OCI-LY7 (cell line): ENCODE results near the gene SPAG16. TPM values are rescaled to one million over a fixed set of nuclear protein-coding genes. Genes with fewer than 3 reads are reported as not detected.

Experiments used
- BruUV-seq: library from RNA; stranded (reverse); fragments of 400-500 nt; replicated peaks from 2 replicates; lab custom pipeline; 2021; lab: Mats Ljungman, UMichigan
- CTCF ChIA-PET: fragments of 300-600 bp; sonication (Branson Sonifier 250); formaldehyde crosslinking; loops from one replicate; lab custom pipeline; 2022; ENCODE audit warnings: antibody characterized with exemption; ENCODE audit not compliant: unreplicated experiment; lab: Charles Lee
- POLR2A ChIA-PET: fragments of 300-600 bp; sonication (Branson Sonifier 250); formaldehyde crosslinking; loops from one replicate; lab custom pipeline; 2022; ENCODE audit warnings: antibody characterized with exemption; lab: Charles Lee
- DNase-seq: peaks from one replicate; pipeline ENCODE4 v3.0.0-alpha.2; 2015; ENCODE audit warnings: low spot score
- H2AFZ ChIP-seq: fragments of 200-600 bp; sonication (generic), shearing (Covaris generic); 2 replicates; pipeline ENCODE4 v1.6.1; 2014; ENCODE audit warnings: mild to moderate bottlenecking, antibody characterized with exemption, low read length, moderate library complexity
- H3K27ac ChIP-seq: fragments of 200-600 bp; sonication (generic); 2 replicates; pipeline ENCODE4 v1.5.1; 2014; ENCODE audit warnings: mixed run types, low read depth, mild to moderate bottlenecking, moderate library complexity, low read length, inconsistent platforms; ENCODE audit not compliant: poor library complexity, severe bottlenecking
- H3K36me3 ChIP-seq: fragments of 200-600 bp; sonication (generic); 2 replicates; pipeline ENCODE4 v1.6.1; 2014; ENCODE audit warnings: mild to moderate bottlenecking, antibody characterized with exemption, low read length, moderate library complexity, mixed read lengths; ENCODE audit not compliant: insufficient read depth
- H3K4me1 ChIP-seq: fragments of 200-600 bp; sonication (generic); 2 replicates; pipeline ENCODE4 v1.5.1; 2014; ENCODE audit warnings: mild to moderate bottlenecking, low read length; ENCODE audit not compliant: insufficient read depth, poor library complexity, severe bottlenecking
- H3K4me2 ChIP-seq: fragments of 200-600 bp; sonication (generic); 2 replicates; pipeline ENCODE4 v1.6.1; 2014; ENCODE audit warnings: mild to moderate bottlenecking, low read length
- H3K4me3 ChIP-seq: fragments of 200-600 bp; sonication (generic); 2 replicates; pipeline ENCODE4 v1.5.1; 2014; ENCODE audit warnings: mild to moderate bottlenecking, low read depth, low read length; ENCODE audit not compliant: poor library complexity, severe bottlenecking
- H3K79me2 ChIP-seq: fragments of 200-600 bp; sonication (generic); 2 replicates; pipeline ENCODE4 v1.6.1; 2016; ENCODE audit warnings: low read depth, mild to moderate bottlenecking, low read length, moderate library complexity, mixed read lengths; ENCODE audit not compliant: insufficient read depth
- H3K9me2 ChIP-seq: fragments of 200-600 bp; sonication (generic); 2 replicates; pipeline ENCODE4 v1.6.1; 2016; ENCODE audit warnings: mild to moderate bottlenecking, low read length, mixed read lengths; ENCODE audit not compliant: insufficient read depth
- H3K9me3 ChIP-seq: fragments of 200-600 bp; sonication (generic); 2 replicates; pipeline ENCODE4 v1.6.1; 2014; ENCODE audit warnings: mild to moderate bottlenecking, mixed run types, low read length, mixed read lengths
- H4K20me1 ChIP-seq: fragments of 200-600 bp; sonication (generic); 2 replicates; pipeline ENCODE4 v1.6.1; 2014; ENCODE audit warnings: mild to moderate bottlenecking, antibody characterized with exemption, low read length, moderate library complexity, mixed read lengths; ENCODE audit not compliant: insufficient read depth
- CTCF ChIP-seq: fragments of 200-600 bp; sonication (generic); conservative IDR thresholded peaks from 2 replicates; pipeline ENCODE4 v1.5.1; 2014; ENCODE audit warnings: mild to moderate bottlenecking, antibody characterized with exemption, low read length, moderate library complexity, mixed read lengths
- EZH2phosphoT487 ChIP-seq: fragments of 200-600 bp; sonication (generic); IDR thresholded peaks from 2 replicates; pipeline ENCODE4 v1.6.1; 2018; ENCODE audit warnings: low read depth, borderline replicate concordance, mild to moderate bottlenecking, mixed run types, antibody characterized with exemption, low read length, moderate library complexity, mixed read lengths
- intact Hi-C: fragments of 100-400 bp; cut with micrococcal nuclease; formaldehyde crosslinking; loops from one replicate; pipeline ENCODE4 v1.10.0; 2022; ENCODE audit not compliant: unreplicated experiment
- total RNA-seq, 2 experiments: library from RNA; depleted of rRNA in 1 of 2; stranded (reverse); fragments of >200 nt in 1 of 2; shearing (Covaris generic) in 1 of 2; gene quantifications; 2 replicates each; pipeline ENCODE4 v1.2.3, GENCODE V29; 2014 to 2022

Gene SPAG16
- total RNA-seq, 2 experiments from 2014 or later: 22.1 to 24.2 TPM

GRCh38 chr2:214217599-214217998, 933.3 kb downstream of the SPAG16 start:
- no peaks in the 10 kb centered on the region for H3K79me2 ChIP-seq
- POLR2A ChIA-PET: no interaction called here
- no peak overlapping the region for H3K4me3 ChIP-seq
- intact Hi-C loops: no loop called here
- H3K9me3 ChIP-seq: no peaks in the 10 kb centered on the region
- no peaks in the 10 kb centered on the region for H3K4me1 ChIP-seq
- H2AFZ ChIP-seq: no peak overlapping the region
- H4K20me1 ChIP-seq: no peaks in the 10 kb centered on the region
- CTCF ChIA-PET: no interaction called here
- no peak overlapping the region for H3K27ac ChIP-seq
- no TSS peak for BruUV-seq
- no peak for DNase-seq
- H3K36me3 ChIP-seq: no peaks in the 10 kb centered on the region
- H3K9me2 ChIP-seq: no peaks in the 10 kb centered on the region
- TF ChIP-seq EZH2phosphoT487 (no peak), CTCF (no peak)
- H3K4me2 ChIP-seq: no peak overlapping the region

GRCh38 chr2:214220251-214220650, 936.0 kb downstream of the SPAG16 start:
- TF ChIP-seq EZH2phosphoT487: no peak
- no peak for TF ChIP-seq CTCF
- POLR2A ChIA-PET: no interaction called here
- Histone ChIP-seq H3K4me3 (no peak overlapping the region), H3K4me1 (no peaks in the 10 kb centered on the region), H3K27ac (no peak overlapping the region), H3K36me3 (no peaks in the 10 kb centered on the region), H3K9me2 (no peaks in the 10 kb centered on the region), H3K79me2 (no peaks in the 10 kb centered on the region), H3K4me2 (no peak overlapping the region), H2AFZ (no peak overlapping the region), H3K9me3 (no peaks in the 10 kb centered on the region), H4K20me1 (no peaks in the 10 kb centered on the region)
- BruUV-seq: no TSS peak
- CTCF ChIA-PET: no interaction called here
- intact Hi-C loops: no loop called here
- no peak for DNase-seq

GRCh38 chr2:214226061-214226460, 941.8 kb downstream of the SPAG16 start:
- TF ChIP-seq CTCF: no peak
- no peak for TF ChIP-seq EZH2phosphoT487
- CTCF ChIA-PET: no interaction called here
- Histone ChIP-seq H2AFZ (no peak overlapping the region), H3K9me2 (no peaks in the 10 kb centered on the region), H4K20me1 (no peaks in the 10 kb centered on the region), H3K9me3 (no peaks in the 10 kb centered on the region), H3K4me3 (no peak overlapping the region), H3K4me1 (no peaks in the 10 kb centered on the region), H3K79me2 (no peaks in the 10 kb centered on the region), H3K36me3 (no peaks in the 10 kb centered on the region), H3K4me2 (no peak overlapping the region), H3K27ac (no peak overlapping the region)
- POLR2A ChIA-PET: no interaction called here
- intact Hi-C loops: no loop called here
- DNase-seq: no peak
- BruUV-seq: no TSS peak
